Fibroblast of mammary gland (primary cell): ENCODE measurements around the gene SLC6A7.

Experiments
- DNase-seq: peaks from one replicate; pipeline ENCODE4 v3.0.0-alpha.2; 2010; ENCODE audit warnings: low read depth
- H3K4me3 ChIP-seq: 2 replicates; pipeline ENCODE4 v1.5.1; 2011; ENCODE audit warnings: low read depth, mild to moderate bottlenecking, low read length, moderate library complexity; ENCODE audit not compliant: control insufficient read depth
- CTCF ChIP-seq: conservative IDR thresholded peaks from 2 replicates; pipeline ENCODE4 v1.5.1; 2011; ENCODE audit warnings: low read depth, low read length, inconsistent platforms; ENCODE audit not compliant: control insufficient read depth, insufficient read depth

The SLC6A7 gene

GRCh38 chr5:150196514-150196913, 6.7 kb downstream of the SLC6A7 start:
- no peak overlapping the region for H3K4me3 ChIP-seq
- DNase-seq = no peak
- no peak for TF ChIP-seq CTCF

GRCh38 chr5:150196986-150197385, 7.1 kb downstream of the SLC6A7 start:
- no peak overlapping the region for H3K4me3 ChIP-seq
- no peak for DNase-seq
- TF ChIP-seq CTCF = no peak

- no peak for TF ChIP-seq CTCF
Observed at GRCh38 chr5:150197476-150197875, 7.6 kb downstream of the SLC6A7 start.

GRCh38 chr5:150202501-150202900, 12.6 kb downstream of the SLC6A7 start:
- no peak for TF ChIP-seq CTCF
- no peak overlapping the region for H3K4me3 ChIP-seq
- no peak for DNase-seq

More at GRCh38 chr5:150197476-150197875, 7.6 kb downstream of the SLC6A7 start:
- no peak overlapping the region for H3K4me3 ChIP-seq
- DNase-seq = no peak

GRCh38 chr5:150203832-150204589, 14.1 kb downstream of the SLC6A7 start:
- TF ChIP-seq CTCF = no peak
- DNase-seq = no peak
- no peak overlapping the region for H3K4me3 ChIP-seq

GRCh38 chr5:150204590-150204960, 14.7 kb downstream of the SLC6A7 start:
- TF ChIP-seq CTCF = no peak
- H3K4me3 ChIP-seq = no peak overlapping the region
- DNase-seq = no peak
